ENCODE results near the gene AGAP2.

DNA sequence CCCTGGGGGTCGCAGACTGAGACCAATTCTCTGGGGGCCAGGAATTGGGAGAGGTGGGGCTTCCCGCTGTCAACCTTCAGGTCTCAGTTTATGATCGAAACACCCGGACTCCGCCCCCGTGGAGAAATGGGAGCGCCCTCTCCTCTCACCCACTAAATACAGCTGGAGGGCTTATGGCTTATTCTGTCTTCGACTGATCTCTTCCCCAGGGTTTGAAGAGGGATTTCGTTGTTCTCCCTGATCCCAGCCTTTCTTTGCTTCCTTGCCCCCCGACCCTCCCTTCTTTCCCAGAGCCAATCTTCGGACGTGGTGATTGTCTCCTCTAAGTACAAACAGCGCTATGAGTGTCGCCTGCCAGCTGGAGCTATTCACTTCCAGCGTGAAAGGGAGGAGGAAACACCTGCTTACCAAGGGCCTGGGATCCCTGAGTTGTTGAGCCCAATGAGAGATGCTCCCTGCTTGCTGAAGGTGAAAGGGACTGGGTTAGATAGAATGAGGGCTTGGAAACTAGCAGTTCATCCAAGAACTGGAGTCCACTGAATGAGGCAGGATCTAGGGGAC lies 44.0 kb downstream of the AGAP2 start:
- TF ChIP-seq EZH2 (IDR thresholded peaks at IDR 0.05; ENCODE audit: low read length, unreplicated experiment): no peak
- TF ChIP-seq, protein P1, sequence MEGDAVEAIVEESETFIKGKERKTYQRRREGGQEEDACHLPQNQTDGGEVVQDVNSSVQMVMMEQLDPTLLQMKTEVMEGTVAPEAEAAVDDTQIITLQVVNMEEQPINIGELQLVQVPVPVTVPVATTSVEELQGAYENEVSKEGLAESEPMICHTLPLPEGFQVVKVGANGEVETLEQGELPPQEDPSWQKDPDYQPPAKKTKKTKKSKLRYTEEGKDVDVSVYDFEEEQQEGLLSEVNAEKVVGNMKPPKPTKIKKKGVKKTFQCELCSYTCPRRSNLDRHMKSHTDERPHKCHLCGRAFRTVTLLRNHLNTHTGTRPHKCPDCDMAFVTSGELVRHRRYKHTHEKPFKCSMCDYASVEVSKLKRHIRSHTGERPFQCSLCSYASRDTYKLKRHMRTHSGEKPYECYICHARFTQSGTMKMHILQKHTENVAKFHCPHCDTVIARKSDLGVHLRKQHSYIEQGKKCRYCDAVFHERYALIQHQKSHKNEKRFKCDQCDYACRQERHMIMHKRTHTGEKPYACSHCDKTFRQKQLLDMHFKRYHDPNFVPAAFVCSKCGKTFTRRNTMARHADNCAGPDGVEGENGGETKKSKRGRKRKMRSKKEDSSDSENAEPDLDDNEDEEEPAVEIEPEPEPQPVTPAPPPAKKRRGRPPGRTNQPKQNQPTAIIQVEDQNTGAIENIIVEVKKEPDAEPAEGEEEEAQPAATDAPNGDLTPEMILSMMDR (conservative IDR thresholded peaks at IDR 0.05; ENCODE audit: low read depth, low read length): no peak

Measured in PC-3 (cell line).